GM19193 (cell line): ENCODE results near the gene PCYT2.

Experiments
- POLR2A ChIP-seq: IDR thresholded peaks from 4 replicates; pipeline ENCODE4 v1.6.1; 2011; ENCODE audit not compliant: insufficient read depth, insufficient read length; ENCODE audit errors: extremely low read depth

The PCYT2 gene

DNA sequence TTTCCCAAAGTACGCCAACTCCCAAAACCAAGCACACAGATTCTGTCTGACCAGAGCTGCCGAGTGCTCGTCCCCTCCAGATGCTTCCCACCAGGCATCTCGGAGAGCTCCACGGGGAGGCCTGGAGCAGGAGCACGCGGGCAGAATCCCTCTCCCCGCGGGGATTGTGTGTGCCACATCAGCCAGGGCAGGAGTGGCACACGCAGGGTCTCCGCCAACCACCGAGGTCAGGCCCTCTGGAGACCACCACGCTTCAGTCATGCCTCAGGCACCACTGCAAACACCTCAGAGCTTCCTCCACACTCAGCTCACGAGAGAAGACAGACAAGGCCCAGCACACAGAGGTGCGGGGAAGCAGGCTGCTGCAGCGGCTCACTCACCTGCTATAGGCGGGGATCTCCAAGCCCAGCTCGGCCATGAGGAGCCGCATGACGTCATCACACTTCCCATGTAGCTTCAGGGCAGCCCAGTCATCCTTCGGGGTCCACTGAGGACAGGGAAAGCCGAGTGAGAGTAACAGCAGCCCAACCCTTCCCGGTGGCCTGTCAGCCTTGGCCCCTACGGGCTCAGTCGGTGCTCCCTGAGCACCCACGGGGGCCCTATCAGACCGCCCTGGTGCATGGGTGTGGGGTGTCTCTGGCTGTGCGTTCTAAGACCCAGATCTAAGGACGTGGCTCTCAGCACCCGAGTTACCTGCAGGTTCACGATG is 2.3 kb upstream of the PCYT2 start:
- TF ChIP-seq POLR2A, result no peak

DNA sequence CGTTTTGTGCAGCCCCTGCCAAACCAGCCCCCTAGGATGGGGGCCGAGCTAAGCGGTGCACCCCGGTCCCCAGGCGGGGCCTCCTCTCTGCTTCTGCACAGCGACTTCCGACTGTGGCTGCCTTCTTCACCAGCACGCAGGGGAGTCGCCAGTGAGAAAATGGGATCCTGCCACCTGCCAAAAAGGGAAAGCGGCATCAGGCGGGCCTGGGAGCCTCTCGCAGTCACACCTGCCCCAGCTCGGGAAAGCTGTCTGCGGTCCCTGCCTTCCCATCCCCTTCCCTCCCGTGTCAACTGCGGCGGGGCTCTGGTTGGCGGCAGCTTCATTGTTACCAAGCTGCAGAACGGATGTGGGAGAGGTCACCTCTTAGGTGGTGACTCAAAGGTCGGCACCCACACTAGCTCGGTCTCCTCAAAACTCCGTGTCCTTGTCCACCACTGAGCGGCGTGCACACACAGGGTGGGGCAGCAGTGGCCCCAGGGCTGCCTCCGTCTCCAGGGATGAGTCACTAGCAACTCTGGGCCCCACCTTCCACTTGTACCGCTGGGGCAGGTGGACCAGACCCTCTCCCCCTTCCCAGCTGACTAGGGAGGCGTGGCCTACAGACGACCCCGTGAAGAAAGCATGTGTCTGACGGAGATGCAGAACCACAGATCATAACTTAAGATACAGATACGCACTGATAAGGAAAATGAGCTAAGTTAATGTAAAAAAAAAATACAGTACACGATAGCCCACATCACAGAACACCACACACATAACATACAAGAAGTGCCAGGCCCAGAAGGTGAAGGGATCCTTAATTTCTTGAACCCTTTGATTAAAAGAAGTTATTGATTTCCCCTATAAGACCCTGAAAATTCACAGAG is 1.5 kb upstream of the PCYT2 start:
- TF ChIP-seq POLR2A, result no peak

DNA sequence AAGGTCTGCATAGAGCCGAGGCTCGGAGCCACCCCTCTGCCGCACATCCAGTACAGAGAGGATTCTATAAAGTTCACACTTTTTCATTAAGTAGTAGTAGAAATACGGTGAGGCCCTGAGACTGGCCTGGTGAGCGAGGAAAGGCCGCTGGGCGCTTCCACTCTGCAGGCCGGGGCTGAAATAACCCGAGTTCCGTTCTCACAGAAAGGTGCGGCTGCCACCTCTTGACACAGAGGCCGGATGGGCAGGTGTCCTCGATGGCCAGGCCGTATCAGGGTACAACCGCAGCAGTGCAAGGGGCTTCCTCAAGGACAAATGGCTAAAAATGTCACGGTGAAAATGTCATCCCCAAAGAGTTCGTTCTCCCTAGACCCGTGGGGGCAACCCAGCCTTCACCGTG is 770 bp upstream of the PCYT2 start:
- no peak for TF ChIP-seq POLR2A

DNA sequence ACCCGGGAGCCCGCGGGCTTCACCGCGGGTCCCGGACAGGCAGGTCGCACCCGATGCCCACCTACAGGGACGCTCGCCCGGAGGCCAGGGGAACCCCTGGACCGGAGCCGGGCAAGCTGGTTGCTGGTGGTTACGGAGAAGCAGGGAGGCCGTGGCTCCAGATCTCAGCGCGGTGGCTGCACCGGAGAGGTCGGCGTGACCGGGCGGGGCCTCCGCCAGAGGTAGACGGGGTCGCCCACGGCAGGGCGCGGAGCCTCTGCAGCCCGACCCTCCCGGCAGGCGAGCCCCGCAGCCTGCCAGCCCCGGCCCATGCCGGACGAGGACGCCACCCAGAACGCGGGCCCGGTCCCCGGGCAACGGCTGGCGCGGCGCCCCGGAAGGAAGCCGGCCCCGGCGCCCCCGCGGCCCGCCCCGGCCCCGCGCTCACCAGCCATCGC is 341 bp downstream of the PCYT2 start:
- no peak for TF ChIP-seq POLR2A

DNA sequence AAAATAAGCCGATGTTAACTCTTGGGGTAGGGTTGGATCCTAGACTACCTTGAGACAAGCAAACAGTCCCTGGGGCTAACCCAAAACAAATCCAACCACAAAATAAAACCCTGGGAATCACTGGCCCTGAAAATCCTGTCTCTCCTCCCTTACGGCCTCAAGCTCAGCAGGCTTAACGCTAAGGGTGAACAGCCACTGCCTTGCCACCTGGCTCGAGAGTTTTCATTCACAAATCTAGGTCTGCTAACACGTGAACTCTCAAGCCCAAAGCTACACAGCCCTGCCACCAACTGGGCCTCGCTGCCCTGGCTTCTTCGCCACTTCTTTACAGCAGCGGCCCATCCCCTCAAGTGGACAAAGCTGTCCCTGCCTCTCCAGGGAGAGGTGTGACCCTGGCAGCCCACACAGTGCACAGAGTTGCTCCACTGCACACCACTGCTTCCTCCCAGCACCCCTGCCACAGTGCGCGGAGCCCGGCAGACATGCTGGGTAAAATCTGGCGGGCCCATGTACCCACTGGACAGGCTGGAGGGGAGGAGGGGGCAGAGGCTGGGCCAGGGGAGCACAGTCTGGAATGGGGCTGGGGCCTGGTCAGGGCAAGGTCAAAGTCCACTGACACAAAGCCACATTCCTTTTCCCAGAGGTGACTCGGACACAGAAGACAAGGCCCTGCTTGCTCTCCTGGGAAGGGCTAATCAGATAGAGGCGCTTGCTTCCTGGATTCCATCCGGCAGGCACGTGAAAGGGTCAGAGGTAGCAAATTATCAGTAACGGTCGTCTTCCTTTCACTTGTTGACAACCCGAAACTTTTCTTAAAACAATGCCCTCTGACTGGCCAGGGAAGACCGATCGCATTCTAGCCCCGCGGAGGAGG is 996 bp downstream of the PCYT2 start:
- TF ChIP-seq POLR2A, result no peak

DNA sequence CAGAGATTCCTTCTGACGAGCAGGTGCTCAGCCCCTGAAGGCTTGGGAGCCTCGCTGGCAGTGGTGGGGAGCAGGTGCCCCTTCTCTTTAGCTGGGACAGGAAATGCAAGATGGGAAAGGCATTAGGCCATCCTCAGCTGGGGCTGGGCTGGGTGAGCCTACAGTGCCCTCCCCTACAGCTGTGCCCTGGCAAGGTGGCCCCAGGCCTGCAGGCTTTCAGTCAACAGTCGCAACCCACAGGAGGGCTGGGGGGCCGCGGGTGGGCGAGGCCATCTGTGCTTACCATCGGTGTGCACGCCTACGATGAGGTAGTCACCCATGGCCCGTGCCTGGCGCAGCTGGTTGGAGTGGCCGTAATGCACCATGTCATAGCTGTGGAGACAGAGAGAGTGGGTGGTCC is 2.0 kb downstream of the PCYT2 start:
- TF ChIP-seq POLR2A, result no peak

DNA sequence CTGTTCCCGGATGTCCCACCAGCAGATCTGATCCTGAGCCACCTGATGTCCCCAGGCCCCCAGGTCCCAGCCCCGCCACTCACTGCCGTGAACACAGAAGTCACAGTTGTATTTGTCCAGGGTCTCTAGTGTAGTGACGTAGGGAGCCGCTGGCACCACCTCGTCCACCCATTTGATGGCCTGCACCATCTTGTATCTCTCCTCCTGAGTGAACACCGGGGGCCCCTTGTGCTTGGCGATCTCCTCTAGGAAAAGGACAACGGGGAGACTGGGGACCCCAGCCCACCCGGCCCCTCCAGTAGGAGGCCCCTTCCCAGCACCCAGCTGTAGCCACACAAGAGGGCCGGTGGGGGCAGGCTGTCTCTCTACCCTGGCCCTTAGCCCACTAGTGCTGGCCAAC is 2.4 kb downstream of the PCYT2 start:
- no peak for TF ChIP-seq POLR2A

DNA sequence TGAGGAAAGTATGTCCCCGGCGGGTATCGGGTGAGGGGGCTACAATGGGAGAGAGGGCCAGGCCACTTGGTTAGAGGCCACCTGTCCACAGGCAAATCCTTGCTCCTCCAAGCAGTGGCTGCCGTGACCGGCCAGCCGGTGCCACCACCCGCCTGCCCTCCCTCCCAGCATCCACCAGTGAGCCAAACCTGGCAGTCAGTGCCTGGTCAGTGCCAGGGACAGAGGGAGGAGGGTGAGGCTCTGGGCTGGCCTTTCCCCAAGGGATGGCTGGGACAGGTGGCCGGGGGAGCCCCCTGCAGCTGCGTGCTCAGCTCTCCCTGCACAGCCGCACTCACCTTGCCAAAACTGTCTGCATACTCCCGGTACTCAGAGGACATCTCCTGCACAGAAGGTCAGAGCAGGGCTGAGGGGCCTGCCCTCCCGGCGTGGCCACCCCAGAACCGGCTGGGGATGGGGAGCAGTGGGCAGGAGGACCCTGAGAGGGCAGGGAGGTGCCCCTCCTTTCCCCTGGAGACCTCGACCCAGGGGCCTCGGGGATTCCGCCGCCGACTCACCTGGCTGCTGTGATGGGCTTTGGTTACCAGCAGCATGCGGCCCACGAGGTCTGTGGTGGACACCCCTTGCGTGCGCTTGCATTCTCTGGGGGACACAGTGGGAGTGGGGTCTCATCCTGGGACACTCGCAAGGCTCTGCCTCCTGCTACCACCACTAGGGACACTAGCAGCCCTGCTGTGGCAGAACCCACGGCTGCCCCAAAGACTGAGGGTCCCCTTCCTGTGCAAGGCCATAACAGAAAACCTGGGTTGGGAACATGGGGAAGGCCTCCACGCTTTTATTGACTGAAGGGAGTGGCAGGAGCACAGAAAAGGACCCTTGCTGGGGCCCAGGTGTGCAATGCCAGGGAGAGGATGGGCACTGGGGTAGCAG is 3.7 kb downstream of the PCYT2 start:
- no peak for TF ChIP-seq POLR2A

DNA sequence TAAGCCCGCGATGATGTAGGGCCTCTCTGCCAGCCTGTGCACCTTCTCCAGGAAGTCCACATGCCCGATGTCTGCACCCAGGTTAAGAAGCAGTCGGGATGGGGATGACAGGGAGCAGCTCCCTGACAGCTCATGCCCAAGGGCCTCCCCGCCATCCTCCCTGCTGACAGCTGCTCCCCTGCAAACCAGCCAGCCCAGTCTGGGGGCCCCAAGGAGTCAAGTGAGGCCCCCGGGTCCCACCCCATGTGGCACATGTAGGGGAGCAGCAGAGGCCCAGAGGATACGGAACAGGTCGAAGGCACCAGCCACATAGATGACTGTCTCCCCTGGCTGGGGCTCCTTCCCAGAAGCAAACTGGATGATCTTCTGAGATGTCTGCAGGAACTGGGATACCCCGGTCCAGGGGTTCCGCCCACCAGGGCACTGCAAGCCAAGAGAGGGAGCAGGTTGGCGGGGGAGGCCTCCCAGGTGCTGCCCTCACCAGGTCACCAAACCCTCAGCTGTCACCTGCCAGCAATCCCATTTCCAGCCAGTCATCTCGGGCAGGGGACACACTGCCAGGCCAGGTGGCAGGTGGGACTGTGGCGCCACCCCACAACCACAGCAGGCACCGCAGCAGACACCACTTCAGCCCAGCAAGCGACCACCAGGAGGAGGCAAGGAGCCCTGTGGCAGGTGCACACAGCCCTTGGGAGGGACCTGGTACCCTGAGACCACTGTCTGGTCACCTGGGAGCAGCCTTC is 4.6 kb downstream of the PCYT2 start:
- TF ChIP-seq POLR2A, result no peak

DNA sequence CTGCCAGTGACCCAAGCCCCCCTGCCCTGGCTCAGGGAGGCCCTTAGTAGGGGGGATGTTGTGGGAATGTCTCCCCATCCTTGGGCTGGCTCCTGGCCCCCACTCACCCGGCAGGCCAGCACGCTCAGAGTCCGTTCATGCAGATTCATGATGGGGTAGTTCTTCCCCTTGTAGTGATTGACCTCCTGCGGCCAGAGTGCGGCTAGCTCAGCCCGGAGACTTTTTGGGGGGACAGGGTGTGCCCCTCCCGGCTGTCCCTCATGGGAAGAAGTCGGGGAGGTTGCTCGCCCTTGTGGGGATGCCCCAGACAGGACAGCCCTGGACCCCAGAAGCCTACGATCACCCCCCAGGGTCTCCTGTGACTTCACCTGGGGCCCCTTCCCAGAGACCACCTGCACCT is 5.2 kb downstream of the PCYT2 start:
- TF ChIP-seq POLR2A, result no peak

DNA sequence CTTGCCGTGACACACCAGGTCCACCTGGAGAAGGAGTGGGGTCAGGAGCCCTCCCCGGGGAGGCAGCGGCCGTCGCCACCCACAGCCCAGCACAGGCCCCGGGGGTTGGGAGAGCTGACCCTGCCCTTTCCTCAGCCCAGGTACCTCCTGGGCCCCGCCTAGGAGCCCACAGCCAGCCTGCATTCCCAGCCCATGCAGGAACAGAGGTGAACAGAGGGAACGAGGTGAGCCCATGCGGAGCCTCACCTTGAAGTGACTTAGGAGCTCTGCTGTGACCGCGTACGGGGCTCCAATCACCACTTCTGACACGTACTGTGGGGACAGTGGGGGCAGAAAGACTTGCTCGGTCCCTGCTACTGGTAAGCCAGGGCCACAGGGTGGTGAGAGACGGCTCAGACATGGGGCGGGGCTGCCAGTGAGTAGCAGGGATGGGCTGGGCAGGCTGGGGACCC is 5.7 kb downstream of the PCYT2 start:
- no peak for TF ChIP-seq POLR2A

DNA sequence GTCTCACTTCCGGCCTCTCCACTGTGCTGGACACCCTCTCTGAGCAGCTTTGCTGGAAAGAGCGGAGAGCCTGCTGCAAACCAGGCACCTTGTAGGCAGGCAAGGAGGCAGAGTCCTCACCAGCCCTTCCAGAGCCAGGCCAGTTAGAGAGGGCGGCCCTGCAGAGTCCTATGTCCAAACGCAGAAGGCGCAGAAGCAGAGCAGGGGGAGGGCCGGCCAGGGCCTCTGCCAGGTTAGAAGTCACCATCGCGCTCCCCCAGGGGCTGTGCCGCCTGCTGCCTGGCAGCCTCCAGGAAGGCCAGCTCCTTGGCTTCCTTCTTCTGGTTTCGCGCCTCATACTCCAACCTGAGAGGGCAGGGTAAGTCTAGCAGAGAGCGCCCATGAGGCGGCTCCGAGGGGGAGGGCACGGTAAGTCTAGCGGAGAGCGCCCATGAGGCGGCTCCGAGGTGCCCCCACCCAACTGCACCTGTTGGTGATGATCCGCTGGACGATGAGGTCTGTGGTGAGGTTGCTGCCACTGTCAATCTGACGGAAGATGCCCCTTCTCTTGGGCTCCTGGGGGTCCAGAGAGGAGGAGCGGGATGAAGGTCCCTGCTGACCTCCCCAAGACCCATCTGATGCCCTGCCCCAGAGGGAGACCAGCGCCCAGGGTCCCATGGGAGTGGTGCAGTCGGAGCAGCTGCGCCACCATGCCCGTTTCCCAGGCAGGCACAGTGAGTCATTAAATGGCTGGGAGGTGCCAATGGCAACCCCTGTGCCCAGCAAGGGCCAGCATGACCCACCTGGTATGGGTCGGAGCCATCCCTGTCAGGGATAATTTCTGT is 6.4 kb downstream of the PCYT2 start:
- no peak for TF ChIP-seq POLR2A
